ENCODE data around the gene KREMEN2. TPM values are rescaled to one million over a fixed set of nuclear protein-coding genes. Genes with fewer than 3 reads are reported as not detected.

KREMEN2 gene
- total and polyA plus RNA-seq, 2 of the 8 experiments (the other 6 are each of a cell fraction or from before 2014, with no cell fraction given), result 6.6 to 7.0 TPM

GRCh38 chr16:2930236-2930635 lies 33.8 kb upstream of the KREMEN2 start:
- Histone ChIP-seq H3K4ac (replicated peaks; ENCODE audit: insufficient read length, low read depth, low read length) (no peak overlapping the region), H3K4me1 (replicated peaks in 1 of 4; ENCODE audit: control insufficient read depth in 3 of 4, insufficient read depth in 4 of 4, low read length in 3 of 4) (peaks cover 3 to 9% (median 6%) of the 10 kb centered on the region in 4 experiments), H3K36me3 (ENCODE audit: control insufficient read depth in 2 of 4, insufficient read depth in 4 of 4, low read length in 3 of 4) (peaks cover 0 to 6% (median 2%) of the 10 kb centered on the region in 4 experiments; a peak in 2 of 8 replicates), H3K4me2 (ENCODE audit: insufficient read depth in 1 of 2, low read depth in 2 of 2, low read length in 2 of 2) (no peak overlapping the region), H3K27ac (ENCODE audit: low read depth, low read length) (no peak overlapping the region), H2AK5ac (ENCODE audit: low read depth, low read length) (no peak overlapping the region), H3K14ac (ENCODE audit: insufficient read length) (no peak overlapping the region), H2BK5ac (ENCODE audit: low read depth, low read length) (no peak overlapping the region), H4K91ac (replicated peaks; ENCODE audit: insufficient read length, low read length) (no peak overlapping the region), H2BK15ac (ENCODE audit: low read length) (no peak overlapping the region), H4K5ac (ENCODE audit: insufficient read length, low read depth, low read length) (no peak overlapping the region), H2BK12ac (ENCODE audit: low read depth, low read length) (no peak overlapping the region), H3K23me2 (ENCODE audit: low read depth, low read length) (no peaks in the 10 kb centered on the region; the same call in 1 of the 2 replicates), H3K18ac (ENCODE audit: extremely low read depth, low read length) (no peak overlapping the region), H3K79me1 (ENCODE audit: low read depth, low read length) (0 out of 2 replicates have a peak, but pooled peaks cover 3% of the 10 kb centered on the region), H3K9ac (replicated peaks in 1 of 4; ENCODE audit: extremely low read depth in 1 of 4, low read depth in 3 of 4, low read length in 3 of 4) (no peak overlapping the region), H3K79me2 (ENCODE audit: control insufficient read depth in 1 of 2, insufficient read depth in 2 of 2, low read length in 2 of 2) (no peaks in the 10 kb centered on the region), H3K56ac (replicated peaks; ENCODE audit: insufficient read length, low read depth, low read length) (no peak overlapping the region), H3K27me3 (replicated peaks in 1 of 4; ENCODE audit: control insufficient read depth in 3 of 4, extremely low read depth in 1 of 4, insufficient read depth in 3 of 4, low read length in 3 of 4) (no peaks in the 10 kb centered on the region), H3K23ac (ENCODE audit: insufficient read length) (no peak overlapping the region), H2AFZ (ENCODE audit: low read length) (no peak overlapping the region), H2BK20ac (ENCODE audit: low read length) (no peak overlapping the region), H2BK120ac (replicated peaks; ENCODE audit: low read depth, low read length) (no peak overlapping the region), H3K9me3 (ENCODE audit: insufficient read depth in 2 of 2, low read depth in 1 of 2, low read length in 1 of 2) (no peaks in the 10 kb centered on the region), H4K8ac (ENCODE audit: extremely low read depth, insufficient read depth, low read length) (no peak overlapping the region), H4K20me1 (replicated peaks in 1 of 2; ENCODE audit: control insufficient read depth in 1 of 2, insufficient read depth in 2 of 2, low read length in 2 of 2) (no peaks in the 10 kb centered on the region), H3K4me3 (ENCODE audit: extremely low read depth in 1 of 4, insufficient read depth in 2 of 4, low read depth in 3 of 4, low read length in 4 of 4) (no peak overlapping the region)
- TF ChIP-seq ZNF274 (IDR thresholded peaks at IDR 0.05; ENCODE audit: borderline replicate concordance, extremely low read depth, low read length), result no peak
- no peak for TF ChIP-seq PHF8 (conservative IDR thresholded peaks at IDR 0.05; ENCODE audit: low read depth, low read length)
- no peak for TF ChIP-seq RNF2 (IDR thresholded peaks at IDR 0.05; ENCODE audit: borderline replicate concordance, low read depth, low read length, missing control alignments, poor library complexity, severe bottlenecking)
- no peak for TF ChIP-seq BCL11A (IDR thresholded peaks at IDR 0.05; ENCODE audit: low read depth in 2 of 2, low read length in 2 of 2)
- TF ChIP-seq EZH2 (IDR thresholded peaks at IDR 0.05; ENCODE audit: low read depth, low read length, severe bottlenecking), result no peak
- TF ChIP-seq SIN3A (conservative IDR thresholded peaks at IDR 0.05 in 1 of 2, IDR thresholded peaks at IDR 0.05 in 1 of 2; ENCODE audit: low read depth in 1 of 2, low read length in 2 of 2), result no peak
- no peak for TF ChIP-seq CTCF (IDR thresholded peaks at IDR 0.05; ENCODE audit: control extremely low read depth in 1 of 3, insufficient read depth in 1 of 3, low read depth in 1 of 3, low read length in 3 of 3)
- TF ChIP-seq CEBPB (IDR thresholded peaks at IDR 0.05; ENCODE audit: low read depth, low read length), result no peak
- TF ChIP-seq BRCA1 (IDR thresholded peaks at IDR 0.05; ENCODE audit: low read depth, low read length), result no peak
- CTCF ChIA-PET (ENCODE audit: partially characterized antibody), result interaction anchor here (0.6 to 4.3 kb wide), 9 partner anchors 7 to 119 kb away, joined by 3 to 15 read pairs (median 3); no protein-coding TSS in a partner anchor
- POLR2A ChIA-PET (ENCODE audit: partially characterized antibody), result interaction anchor here (1.0 to 1.8 kb wide), 3 partner anchors 10 to 158 kb away, joined by 3 to 5 read pairs (median 3); no protein-coding TSS in a partner anchor
- WGBS, 2 experiments (ENCODE audit: extremely low coverage in 1 of 2, insufficient coverage in 1 of 2, insufficient read length in 1 of 2, insufficient replicate concordance in 2 of 2, low coverage in 1 of 2, low lambda C conversion rate in 2 of 2, missing lambda C conversion rate in 1 of 2), result 96% methylated on average over 15 of the region's 15 CpGs; no CpG with 5 or more reads in 1 of the 2 experiments
- FAIRE-seq (no peak), DNase-seq (ENCODE audit: low read depth in 1 of 2, low spot score in 2 of 2) (no peak)
